Cardiac muscle cell (in vitro differentiated cells and primary cell): Measurements from ENCODE around the gene KBTBD6. TPM values are rescaled to one million over a fixed set of nuclear protein-coding genes. Genes with fewer than 3 reads are reported as not detected.

Experiments
- DNase-seq, 2 donors: peaks; one replicate each; pipeline versions ENCODE4 v3.0.0 to v3.0.0-alpha.2; 2010 to 2017; ENCODE audit warnings: low read depth in 1 of 2, low spot score in 1 of 2
- H3K27ac ChIP-seq: fragments of 200-600 bp; sonication (generic); 2 replicates; pipeline ENCODE4 v1.5.1; 2016
- H3K27me3 ChIP-seq: fragments of 200-600 bp; sonication (generic); 2 replicates; pipeline ENCODE4 v1.6.0; 2016; ENCODE audit warnings: control low read depth
- H3K36me3 ChIP-seq: fragments of 200-600 bp; sonication (generic); 2 replicates; pipeline ENCODE4 v1.5.1; 2016; ENCODE audit warnings: control low read depth
- H3K4me1 ChIP-seq: fragments of 200-600 bp; sonication (generic); 2 replicates; pipeline ENCODE4 v1.8.1; 2017; ENCODE audit warnings: low read depth, mild to moderate bottlenecking, mixed run types
- H3K4me3 ChIP-seq: fragments of 200-600 bp; sonication (generic); 2 replicates; pipeline ENCODE4 v1.5.1; 2016; ENCODE audit warnings: mild to moderate bottlenecking
- H3K9me3 ChIP-seq: fragments of 200-600 bp; sonication (generic); 2 replicates; pipeline ENCODE4 v1.5.1; 2017; ENCODE audit warnings: low read depth, mild to moderate bottlenecking, control low read depth
- CTCF ChIP-seq: IDR thresholded peaks from 2 replicates; pipeline ENCODE4 v1.5.1; 2012; ENCODE audit warnings: low read depth, mild to moderate bottlenecking, low read length
- polyA plus RNA-seq: library from polyadenylated mRNA; unstranded; fragments of >200 nt; fragmentation: Nextera tagmentation; extraction: Ambion mirVana; gene quantifications from 2 replicates; pipeline ENCODE4 v1.2.1, GENCODE V29; 2016
- total RNA-seq: library from RNA; depleted of rRNA; stranded (reverse); fragments of >200 nt; gene quantifications from 2 replicates; pipeline ENCODE4 v1.2.3, GENCODE V29; 2016

Gene KBTBD6
- total and polyA plus RNA-seq, 2 experiments from 2014 or later: 7.9 to 13.8 TPM

DNA sequence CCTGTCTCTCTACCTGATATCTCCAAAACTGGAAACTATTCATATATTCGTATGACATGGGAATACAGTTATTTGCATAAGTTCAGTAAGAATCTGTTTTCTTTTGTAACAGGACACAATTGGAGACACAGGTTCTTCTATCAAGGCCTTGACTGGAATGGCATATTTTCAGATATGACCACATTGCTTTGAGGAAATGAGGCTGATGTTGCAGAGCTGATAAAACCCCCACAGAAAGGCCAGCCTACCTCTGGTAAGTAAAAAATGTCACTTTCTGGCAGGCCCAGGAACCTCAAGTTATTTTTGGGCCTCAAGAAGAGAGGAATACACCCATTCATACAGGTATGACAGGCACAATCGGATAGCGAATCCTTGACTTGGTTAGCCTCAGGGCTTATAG, 29.5 kb upstream of the KBTBD6 start:
- no peak overlapping the region for H3K27ac ChIP-seq
- H3K4me3 ChIP-seq: no peak overlapping the region
- H3K27me3 ChIP-seq: no peaks in the 10 kb centered on the region
- no peaks in the 10 kb centered on the region for H3K36me3 ChIP-seq
- H3K9me3 ChIP-seq: no peaks in the 10 kb centered on the region
- no peak for TF ChIP-seq CTCF
- no peaks in the 10 kb centered on the region for H3K4me1 ChIP-seq
- DNase-seq: no peak

DNA sequence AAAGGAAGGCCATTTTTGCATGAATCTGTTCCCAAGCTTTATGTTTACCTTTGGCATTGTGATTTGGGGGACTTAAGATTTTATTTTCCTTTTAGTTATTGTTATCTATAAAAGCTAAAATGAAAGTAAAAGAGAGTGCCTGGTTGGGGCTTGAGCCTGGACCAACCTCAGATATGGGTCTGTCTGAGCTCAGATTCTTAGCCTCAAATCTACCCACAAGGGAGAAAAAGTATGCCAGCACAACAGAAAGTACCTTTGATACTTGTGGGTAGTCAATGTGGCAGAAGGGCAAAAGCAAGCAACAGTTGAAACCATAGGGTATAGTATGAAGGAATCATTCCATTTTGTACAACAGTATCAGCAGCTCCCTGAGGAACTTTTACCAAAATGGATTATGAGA, 26.6 kb upstream of the KBTBD6 start:
- Histone ChIP-seq H3K4me1 (no peaks in the 10 kb centered on the region), H3K4me3 (no peak overlapping the region), H3K27me3 (no peaks in the 10 kb centered on the region), H3K36me3 (no peaks in the 10 kb centered on the region), H3K27ac (no peak overlapping the region), H3K9me3 (no peaks in the 10 kb centered on the region)
- no peak for DNase-seq
- TF ChIP-seq CTCF: no peak

DNA sequence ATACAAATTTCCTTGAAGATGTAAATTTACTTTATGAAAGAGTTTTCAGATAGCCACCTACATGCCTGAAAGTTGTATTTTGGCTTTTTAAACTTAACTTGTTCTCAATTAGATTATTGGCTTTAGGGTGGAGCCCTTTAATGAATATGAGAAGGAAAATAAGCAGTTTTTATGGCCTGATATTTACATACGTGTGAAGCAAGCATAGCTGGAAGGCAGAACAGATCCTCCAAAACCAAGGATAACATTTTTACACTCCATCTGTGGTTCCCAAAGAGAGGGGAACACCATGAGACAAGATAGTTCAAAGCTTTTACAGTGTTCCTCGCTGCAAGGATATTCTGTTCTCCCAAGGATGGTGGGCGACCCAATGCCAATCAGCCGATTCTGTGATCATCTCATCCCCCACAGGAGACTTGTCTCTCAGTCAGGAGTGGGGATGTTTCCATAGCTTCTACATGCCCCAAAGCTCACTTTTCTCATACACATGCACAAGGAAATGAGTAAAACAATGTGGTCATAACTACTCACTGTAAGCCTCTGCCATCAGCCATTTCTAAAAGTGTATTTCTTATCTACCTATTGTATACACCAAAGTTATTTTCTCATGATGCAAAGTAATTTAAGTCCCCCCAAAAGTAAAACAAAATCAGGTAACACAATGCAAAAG, 24.6 kb upstream of the KBTBD6 start:
- no peaks in the 10 kb centered on the region for H3K9me3 ChIP-seq
- H3K4me1 ChIP-seq: no peaks in the 10 kb centered on the region
- no peak for DNase-seq
- H3K27me3 ChIP-seq: no peaks in the 10 kb centered on the region
- no peaks in the 10 kb centered on the region for H3K36me3 ChIP-seq
- TF ChIP-seq CTCF: no peak
- no peak overlapping the region for H3K4me3 ChIP-seq
- H3K27ac ChIP-seq: no peak overlapping the region

- no peak overlapping the region for H3K4me3 ChIP-seq
- no peaks in the 10 kb centered on the region for H3K36me3 ChIP-seq
- no peak overlapping the region for H3K27ac ChIP-seq
- TF ChIP-seq CTCF: no peak
- no peaks in the 10 kb centered on the region for H3K9me3 ChIP-seq
- H3K4me1 ChIP-seq: no peaks in the 10 kb centered on the region
- H3K27me3 ChIP-seq: no peaks in the 10 kb centered on the region
- DNase-seq: no peak
Observed at GRCh38 chr13:41156620-41157019, 24.0 kb upstream of the KBTBD6 start.

DNA sequence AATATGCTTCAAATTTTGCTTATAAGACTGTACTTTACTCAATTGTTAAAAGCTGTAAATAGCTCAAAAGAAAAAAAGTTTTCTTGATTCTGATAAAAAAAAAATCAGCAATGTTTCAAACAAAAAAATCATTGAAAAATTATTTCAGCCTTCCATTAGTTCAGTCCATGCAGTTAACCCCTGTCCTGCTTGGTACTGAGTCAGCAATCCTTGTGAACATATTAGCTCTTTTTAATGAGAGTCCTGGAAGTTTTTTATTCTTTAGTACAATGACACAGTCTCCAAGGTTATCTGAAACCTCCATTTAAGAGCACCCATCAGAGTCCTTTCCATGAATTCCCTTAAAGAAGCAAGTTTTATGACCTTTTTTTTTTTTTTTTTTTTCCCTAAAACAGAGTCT, 21.4 kb upstream of the KBTBD6 start:
- TF ChIP-seq CTCF: no peak
- H3K4me1 ChIP-seq: no peaks in the 10 kb centered on the region
- no peaks in the 10 kb centered on the region for H3K36me3 ChIP-seq
- no peaks in the 10 kb centered on the region for H3K27me3 ChIP-seq
- no peaks in the 10 kb centered on the region for H3K9me3 ChIP-seq
- H3K27ac ChIP-seq: no peak overlapping the region
- no peak for DNase-seq
- no peak overlapping the region for H3K4me3 ChIP-seq

DNA sequence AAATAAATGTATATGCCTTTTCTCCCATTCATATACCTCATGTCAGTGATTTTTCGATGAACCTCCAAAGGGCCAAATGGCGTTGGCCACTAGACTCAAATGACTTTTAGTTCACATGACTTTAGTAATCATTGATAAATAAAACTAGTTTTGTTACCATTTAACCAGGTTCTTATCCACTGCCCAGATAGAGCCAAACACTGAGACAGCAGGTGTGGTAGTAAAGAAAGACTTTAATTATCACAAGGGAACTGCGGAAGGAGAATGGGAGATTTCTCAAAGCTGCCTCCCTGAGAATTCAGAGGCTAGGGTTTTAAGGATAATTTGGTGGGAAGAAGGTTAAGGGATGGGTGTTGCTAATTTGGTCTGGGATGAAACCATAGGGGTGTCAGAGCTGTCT, 19.4 kb upstream of the KBTBD6 start:
- no peak overlapping the region for H3K4me3 ChIP-seq
- H3K4me1 ChIP-seq: no peaks in the 10 kb centered on the region
- DNase-seq: no peak
- TF ChIP-seq CTCF: no peak
- H3K27me3 ChIP-seq: no peaks in the 10 kb centered on the region
- no peak overlapping the region for H3K27ac ChIP-seq
- H3K9me3 ChIP-seq: no peaks in the 10 kb centered on the region
- H3K36me3 ChIP-seq: no peaks in the 10 kb centered on the region
